WTC11 (cell line): ENCODE measurements around the gene ZDHHC7.

ENCODE experiments used
- ETV6 ChIP-seq: sonication (generic); formaldehyde crosslinking; IDR thresholded peaks from 2 replicates; pipeline ENCODE4 v1.8.1; 2022; ENCODE audit warnings: mild to moderate bottlenecking, missing genetic modification reagents
- NFE2L1 ChIP-seq: sonication (generic); formaldehyde crosslinking; IDR thresholded peaks from 2 replicates; pipeline ENCODE4 v1.8.1; 2023; ENCODE audit warnings: missing genetic modification reagents
- TF ChIP-seq, protein P1 (sequence below): sonication (generic); formaldehyde crosslinking; IDR thresholded peaks from 2 replicates; pipeline ENCODE4 v1.8.1; 2022; ENCODE audit warnings: missing genetic modification reagents, borderline replicate concordance

DNA sequence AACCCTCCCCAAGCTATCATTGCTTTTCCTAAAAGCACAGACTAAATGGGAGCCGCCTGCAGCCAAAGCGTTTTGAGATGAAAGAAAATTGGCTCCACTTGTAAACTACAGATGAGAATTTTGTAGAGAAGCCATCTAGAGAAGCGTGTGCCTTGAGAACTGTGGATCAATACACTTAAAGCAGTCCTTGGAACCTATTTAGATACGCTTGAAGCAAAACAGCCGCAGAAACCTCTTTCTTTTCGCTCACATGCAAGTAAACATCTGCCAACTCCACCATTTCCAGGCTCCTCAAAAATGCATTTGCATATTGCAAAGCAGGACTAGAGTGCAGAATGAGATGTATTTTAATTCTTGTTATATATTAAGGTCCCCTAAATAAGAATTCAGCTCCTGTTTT, 29.4 kb upstream of the ZDHHC7 start:
- TF ChIP-seq ETV6 (CRISPR knock-in tag) = no peak
- TF ChIP-seq NFE2L1 (CRISPR knock-in tag) = no peak
- TF ChIP-seq, protein P1, sequence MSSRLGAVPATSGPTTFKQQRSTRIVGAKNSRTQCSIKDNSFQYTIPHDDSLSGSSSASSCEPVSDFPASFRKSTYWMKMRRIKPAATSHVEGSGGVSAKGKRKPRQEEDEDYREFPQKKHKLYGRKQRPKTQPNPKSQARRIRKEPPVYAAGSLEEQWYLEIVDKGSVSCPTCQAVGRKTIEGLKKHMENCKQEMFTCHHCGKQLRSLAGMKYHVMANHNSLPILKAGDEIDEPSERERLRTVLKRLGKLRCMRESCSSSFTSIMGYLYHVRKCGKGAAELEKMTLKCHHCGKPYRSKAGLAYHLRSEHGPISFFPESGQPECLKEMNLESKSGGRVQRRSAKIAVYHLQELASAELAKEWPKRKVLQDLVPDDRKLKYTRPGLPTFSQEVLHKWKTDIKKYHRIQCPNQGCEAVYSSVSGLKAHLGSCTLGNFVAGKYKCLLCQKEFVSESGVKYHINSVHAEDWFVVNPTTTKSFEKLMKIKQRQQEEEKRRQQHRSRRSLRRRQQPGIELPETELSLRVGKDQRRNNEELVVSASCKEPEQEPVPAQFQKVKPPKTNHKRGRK = no peak
